ENCODE measurements around the gene RNF114. TPM values are rescaled to one million over a fixed set of nuclear protein-coding genes. Genes with fewer than 3 reads are reported as not detected.

The RNF114 gene
- total RNA-seq, 1 donor from 2014 or later: 68.7 TPM

- no peak for DNase-seq (ENCODE audit: low spot score)
These were observed 31.6 kb upstream of the RNF114 start for GRCh38 chr20:49904440-49905214.

GRCh38 chr20:49905415-49906091 is 30.6 kb upstream of the RNF114 start:
- no peak for DNase-seq (ENCODE audit: low spot score)

DNA sequence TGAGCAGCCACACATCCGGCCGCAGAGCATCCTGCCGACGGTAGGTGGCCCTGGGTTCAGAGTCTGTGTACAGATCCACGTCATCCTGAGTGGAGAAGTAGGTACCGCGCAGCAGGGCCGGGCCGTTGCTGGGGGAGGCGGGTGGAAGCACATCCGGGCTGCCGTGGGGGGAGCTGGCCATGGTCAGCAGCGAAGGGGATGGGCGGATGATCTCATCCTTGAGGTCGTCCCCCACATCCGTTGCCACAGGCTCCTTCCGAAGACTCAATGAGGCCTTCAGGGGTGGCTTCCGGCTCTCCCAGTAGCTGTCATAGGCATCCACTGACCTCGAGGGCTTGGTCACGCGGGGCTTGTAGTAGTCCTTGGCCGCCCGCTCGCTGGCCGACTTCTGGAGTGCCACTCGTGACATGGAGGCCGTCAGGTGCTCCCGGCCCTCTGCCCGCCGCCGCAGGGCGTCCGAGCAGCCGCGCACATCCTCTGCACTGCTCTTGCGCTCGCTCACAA is 30.0 kb upstream of the RNF114 start:
- DNase-seq (ENCODE audit: low spot score): no peak

GRCh38 chr20:49906615-49907154 is 29.5 kb upstream of the RNF114 start:
- DNase-seq (ENCODE audit: low spot score): no peak

DNA sequence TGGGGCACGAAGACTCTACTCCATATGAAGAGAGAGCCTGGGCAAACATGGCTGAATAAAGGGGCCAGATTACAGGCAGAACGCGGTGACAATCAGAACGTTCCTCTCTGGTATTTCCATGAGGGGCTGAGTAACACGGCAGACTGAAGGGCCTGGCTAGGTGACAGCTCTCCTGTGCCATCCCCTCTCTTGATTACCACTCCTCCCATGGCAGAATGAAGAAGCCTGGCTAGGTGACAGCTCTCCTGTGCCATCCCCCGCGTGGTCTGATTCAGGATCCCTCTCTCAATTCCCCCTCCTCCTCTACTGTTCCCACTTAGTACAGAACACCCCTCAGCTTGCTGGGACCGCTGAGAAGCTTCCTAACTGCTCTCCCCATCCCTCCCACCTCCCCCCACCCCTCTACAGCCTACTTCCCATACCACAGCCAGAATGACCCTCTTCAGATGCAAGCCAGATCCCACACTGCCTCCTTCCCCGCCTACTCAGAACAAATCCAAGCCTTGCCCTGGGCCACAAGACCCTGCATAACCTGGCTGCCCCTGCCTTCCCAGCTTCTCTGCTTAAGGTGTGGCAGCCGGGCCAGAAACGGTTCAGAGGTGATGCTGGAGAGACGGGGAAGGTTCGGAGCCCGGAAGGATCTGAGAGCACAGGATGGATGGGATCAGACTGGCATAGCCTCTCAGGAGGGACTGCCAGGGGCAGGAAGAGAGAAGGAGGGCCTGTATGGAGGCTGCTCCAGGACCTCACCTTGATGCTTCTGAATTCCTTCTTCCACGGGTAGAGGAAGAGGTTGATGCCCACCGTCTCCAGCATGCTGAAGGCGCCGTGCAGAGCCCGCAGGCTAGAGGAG is 28.6 kb upstream of the RNF114 start:
- DNase-seq (ENCODE audit: low spot score): no peak

- DNase-seq (ENCODE audit: low spot score): no peak
These were observed 28.0 kb upstream of the RNF114 start for GRCh38 chr20:49908258-49908565.

- no peak for DNase-seq (ENCODE audit: low spot score)
These were observed 26.5 kb upstream of the RNF114 start for GRCh38 chr20:49909499-49910339.

DNA sequence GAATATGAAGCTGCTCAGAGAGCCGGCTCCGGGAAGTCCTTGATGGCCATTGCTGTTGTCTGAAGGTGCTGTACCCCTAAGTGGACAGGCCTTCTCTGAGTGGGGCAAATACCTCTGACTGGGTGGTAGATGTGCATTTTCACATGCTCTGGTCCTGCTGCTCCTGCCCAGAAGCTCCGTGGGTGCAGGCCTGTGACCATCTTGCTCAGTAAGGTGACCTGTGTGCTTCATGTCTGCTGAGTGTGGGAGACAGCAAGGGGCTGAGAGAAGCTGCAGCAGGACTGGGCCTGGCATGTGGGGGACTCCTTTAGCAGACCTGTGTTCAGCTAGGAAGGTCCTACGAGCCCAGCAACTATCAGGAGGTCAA is 25.9 kb upstream of the RNF114 start:
- no peak for DNase-seq (ENCODE audit: low spot score)

GRCh38 chr20:49913399-49914047 is 22.7 kb upstream of the RNF114 start:
- DNase-seq (ENCODE audit: low spot score): no peak

DNA sequence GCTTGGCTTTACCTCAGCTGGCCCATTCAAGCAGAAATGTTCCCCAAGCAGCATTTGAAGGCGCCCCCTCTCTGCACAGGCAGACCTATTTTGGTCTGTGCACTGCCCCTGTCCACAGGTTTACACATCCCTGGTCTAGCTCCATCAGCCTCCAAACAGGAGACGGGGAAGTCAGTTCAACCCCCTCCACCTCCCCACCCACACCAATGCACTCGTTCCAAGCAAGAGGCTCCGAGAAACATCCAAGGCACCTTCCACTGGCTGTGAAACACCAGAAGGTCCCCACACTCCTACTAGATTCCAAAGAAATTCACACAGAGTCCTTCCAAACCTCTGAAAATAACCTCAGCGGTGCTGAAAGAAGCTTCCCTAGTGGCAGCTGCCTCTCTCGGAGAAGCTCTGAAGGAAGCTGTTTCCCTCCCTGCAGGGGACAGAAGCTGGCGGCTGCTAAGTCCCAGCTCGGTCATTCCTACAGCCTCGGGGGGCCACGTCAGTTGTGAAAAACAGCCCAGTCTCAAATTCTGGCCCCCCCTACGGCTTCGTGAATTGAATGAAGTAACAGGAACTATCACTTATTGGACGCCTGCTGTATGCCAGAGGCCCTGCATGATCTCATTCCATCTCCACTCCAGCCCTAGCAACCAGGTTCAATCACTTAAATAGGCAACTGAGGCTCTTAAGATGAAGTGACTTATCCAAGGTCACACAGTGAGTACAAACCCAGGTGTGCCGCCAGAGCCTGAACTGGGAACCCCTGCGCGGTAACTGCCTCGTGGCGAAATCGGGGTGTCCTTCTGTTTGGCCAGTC is 21.7 kb upstream of the RNF114 start:
- no peak for DNase-seq (ENCODE audit: low spot score)

DNA sequence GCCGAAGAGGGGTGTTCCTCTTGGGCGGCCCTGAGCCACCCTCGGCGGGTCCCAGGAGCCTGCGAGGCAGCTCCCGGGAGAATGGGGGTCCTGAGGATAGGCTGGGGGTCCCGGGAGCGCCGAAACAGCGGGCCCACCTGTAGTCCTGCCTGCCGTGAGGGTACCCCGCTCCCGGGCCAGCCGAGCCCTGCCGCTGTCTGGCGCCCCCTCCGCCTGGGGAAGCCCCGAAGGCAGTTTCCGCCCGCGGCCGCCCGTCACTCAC is 21.1 kb upstream of the RNF114 start:
- no peak for DNase-seq (ENCODE audit: low spot score)

- peak; percentile 95 for DNase-seq (ENCODE audit: low spot score)
These were observed 20.6 kb upstream of the RNF114 start, which contains the start of gene SPATA2 for GRCh38 chr20:49915380-49916145. SPATA2 (minus strand) TSS chr20:49915529; CDS start chr20:49908490, 7,039 bp downstream.

GRCh38 chr20:49916146-49917002 is 19.8 kb upstream of the RNF114 start:
- DNase-seq (ENCODE audit: low spot score): no peak

- no peak for DNase-seq (ENCODE audit: low spot score)
These were observed 17.8 kb upstream of the RNF114 start for GRCh38 chr20:49918446-49918845.

GRCh38 chr20:49919009-49919408 is 17.2 kb upstream of the RNF114 start:
- no peak for DNase-seq (ENCODE audit: low spot score)

DNA sequence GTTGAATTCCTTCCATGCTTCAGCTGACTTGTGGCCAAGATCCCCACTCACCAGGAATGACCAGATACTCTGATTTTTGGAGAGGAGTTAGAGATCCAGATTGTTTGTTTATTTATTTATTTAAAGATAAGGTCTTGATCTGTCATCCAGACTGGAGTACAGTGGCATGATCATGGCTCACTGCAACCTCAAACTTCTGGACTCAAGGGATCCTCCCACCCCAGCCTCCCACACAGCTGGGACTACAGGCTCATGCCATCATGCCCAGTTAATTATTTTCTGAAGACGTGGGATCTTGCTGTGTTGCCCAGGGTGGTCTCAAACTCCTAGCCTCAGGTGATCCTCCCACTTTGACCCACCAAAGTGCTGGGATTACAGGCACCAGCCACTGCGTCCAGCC is 16.7 kb upstream of the RNF114 start:
- no peak for DNase-seq (ENCODE audit: low spot score)

DNA sequence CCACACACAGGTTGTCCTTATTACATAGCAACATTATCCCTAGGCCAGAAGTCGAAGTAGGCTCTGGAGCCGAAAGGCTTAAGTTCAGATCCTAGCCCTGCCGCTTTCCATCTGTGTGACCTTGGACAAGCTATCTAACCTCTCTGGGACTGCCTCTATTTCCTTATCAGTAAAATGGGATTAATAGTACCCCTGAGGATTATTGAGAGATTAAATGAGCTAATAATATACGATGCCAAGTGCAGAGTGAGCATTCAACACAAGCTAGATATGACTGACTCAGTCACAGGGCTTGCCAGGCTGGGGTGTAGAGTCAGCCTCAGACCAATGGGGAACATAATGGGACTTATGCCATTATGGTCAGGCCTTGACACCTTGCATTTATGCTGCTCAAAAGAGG is 11.9 kb upstream of the RNF114 start:
- no peak for DNase-seq (ENCODE audit: low spot score)

GRCh38 chr20:49925901-49926454 is 10.2 kb upstream of the RNF114 start:
- no peak for DNase-seq (ENCODE audit: low spot score)

Measured in ureter (tissue), 1 donor.